Gastroesophageal sphincter (tissue), 4 donors: ENCODE measurements around the gene AKAP10. TPM values are rescaled to one million over a fixed set of nuclear protein-coding genes. Genes with fewer than 3 reads are reported as not detected.

Experiments used
- ATAC-seq: fragments of 150-250 bp; one replicate; pipeline ENCODE4 v1.9.1; 2016; ENCODE audit warnings: mild to moderate bottlenecking, moderate library complexity
- H3K27ac ChIP-seq, 4 donors: fragments of 200-600 bp; sonication (generic) in 3 of 4; 1 replicate in 3 of 4; 2 replicates in 1 of 4; pipeline ENCODE4 v1.5.1; 2016 to 2019
- H3K27me3 ChIP-seq: fragments of 200-600 bp; sonication (generic); one replicate; pipeline ENCODE4 v1.5.1; 2019
- H3K36me3 ChIP-seq, 2 donors: fragments of 200-600 bp; sonication (generic); one replicate each; pipeline ENCODE4 v1.5.1; 2019; ENCODE audit warnings: control low read depth in 1 of 2
- H3K4me1 ChIP-seq, 3 donors: fragments of 200-600 bp; sonication (generic); 1 replicate in 2 of 3; 2 replicates in 1 of 3; pipeline ENCODE4 v1.5.1; 2016 to 2019; ENCODE audit warnings: control low read depth in 2 of 3
- H3K4me3 ChIP-seq, 2 donors: fragments of 200-600 bp; sonication (generic); one replicate each; pipeline ENCODE4 v1.5.1; 2019; ENCODE audit warnings: mild to moderate bottlenecking in 1 of 2, moderate library complexity in 1 of 2
- H3K9me3 ChIP-seq, 3 donors: fragments of 200-600 bp; sonication (generic); one replicate each; pipeline ENCODE4 v1.5.1; 2017 to 2019; ENCODE audit warnings: control low read depth in 2 of 3
- EP300 ChIP-seq: sonication (generic); formaldehyde crosslinking; IDR thresholded peaks from one replicate; pipeline ENCODE4 v1.6.1; 2017; ENCODE audit warnings: antibody characterized with exemption, mild to moderate bottlenecking
- POLR2A ChIP-seq, 2 donors: fragments of 450-650 bp; IDR thresholded peaks; one replicate each; pipeline ENCODE4 v1.6.1; 2017; ENCODE audit warnings: antibody characterized with exemption in 2 of 2, mild to moderate bottlenecking in 2 of 2, moderate library complexity in 1 of 2
- POLR2AphosphoS5 ChIP-seq: sonication (generic); formaldehyde crosslinking; IDR thresholded peaks from one replicate; pipeline ENCODE4 v1.6.1; 2017; ENCODE audit warnings: antibody characterized with exemption
- WGBS, 2 donors: methylation state at CpG; one replicate each; pipeline ENCODE4 v1.1.5; 2018; ENCODE audit warnings: low coverage in 1 of 2; 5-methylcytosine and 5-hydroxymethylcytosine counted together
- total RNA-seq, 4 donors: library from RNA; depleted of rRNA; stranded (reverse); fragments of >200 nt; gene quantifications; one replicate each; pipeline ENCODE4 v1.1.0, GENCODE V29; 2016
- TF ChIP-seq, protein P1 (sequence below), 4 experiments: fragments of 200-600 bp in 2 of 4; fragments of 450-650 bp in 2 of 4; sonication (generic) in 1 of 4; IDR thresholded peaks; one replicate each; pipeline ENCODE4 v1.5.1; 2017 to 2019; ENCODE audit warnings: antibody characterized with exemption in 4 of 4, mild to moderate bottlenecking in 2 of 4, moderate library complexity in 2 of 4

Gene AKAP10
- total RNA-seq, 4 donors from 2014 or later, result 22.6 to 46.4 (median 24.4) TPM

DNA sequence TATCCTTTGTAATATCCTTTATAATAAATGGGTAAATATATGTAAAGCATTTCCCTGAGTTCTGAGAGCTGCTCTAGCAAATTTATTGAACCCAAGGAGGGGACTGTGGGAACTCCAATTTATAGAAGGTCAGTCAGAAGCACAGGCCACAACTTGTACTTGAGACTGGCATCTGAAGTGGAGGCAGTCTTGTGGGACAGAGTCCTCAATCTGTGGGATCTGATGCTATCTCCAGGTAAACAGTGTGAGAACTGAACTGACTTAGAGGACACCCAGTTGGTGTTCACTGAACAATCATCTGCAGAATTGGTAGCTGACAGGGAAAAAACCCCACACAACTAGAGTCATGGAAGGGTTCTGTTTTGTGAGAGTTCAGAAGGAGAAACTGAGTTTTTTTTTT lies 34.0 kb downstream of the AKAP10 start:
- Histone ChIP-seq H3K27me3 (no peaks in the 10 kb centered on the region), H3K4me1 (peaks cover 6 to 50% (median 9%) of the 10 kb centered on the region in 3 donors), H3K4me3 (no peak overlapping the region), H3K36me3 (peaks cover 0 to 49% of the 10 kb centered on the region in 2 donors), H3K27ac (no peak overlapping the region), H3K9me3 (no peaks in the 10 kb centered on the region)
- ATAC-seq, result no peak
- TF ChIP-seq, protein P1, sequence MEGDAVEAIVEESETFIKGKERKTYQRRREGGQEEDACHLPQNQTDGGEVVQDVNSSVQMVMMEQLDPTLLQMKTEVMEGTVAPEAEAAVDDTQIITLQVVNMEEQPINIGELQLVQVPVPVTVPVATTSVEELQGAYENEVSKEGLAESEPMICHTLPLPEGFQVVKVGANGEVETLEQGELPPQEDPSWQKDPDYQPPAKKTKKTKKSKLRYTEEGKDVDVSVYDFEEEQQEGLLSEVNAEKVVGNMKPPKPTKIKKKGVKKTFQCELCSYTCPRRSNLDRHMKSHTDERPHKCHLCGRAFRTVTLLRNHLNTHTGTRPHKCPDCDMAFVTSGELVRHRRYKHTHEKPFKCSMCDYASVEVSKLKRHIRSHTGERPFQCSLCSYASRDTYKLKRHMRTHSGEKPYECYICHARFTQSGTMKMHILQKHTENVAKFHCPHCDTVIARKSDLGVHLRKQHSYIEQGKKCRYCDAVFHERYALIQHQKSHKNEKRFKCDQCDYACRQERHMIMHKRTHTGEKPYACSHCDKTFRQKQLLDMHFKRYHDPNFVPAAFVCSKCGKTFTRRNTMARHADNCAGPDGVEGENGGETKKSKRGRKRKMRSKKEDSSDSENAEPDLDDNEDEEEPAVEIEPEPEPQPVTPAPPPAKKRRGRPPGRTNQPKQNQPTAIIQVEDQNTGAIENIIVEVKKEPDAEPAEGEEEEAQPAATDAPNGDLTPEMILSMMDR (IDR thresholded peaks at IDR 0.05), result no peak
- TF ChIP-seq EP300, result no peak
- no peak for TF ChIP-seq POLR2AphosphoS5

DNA sequence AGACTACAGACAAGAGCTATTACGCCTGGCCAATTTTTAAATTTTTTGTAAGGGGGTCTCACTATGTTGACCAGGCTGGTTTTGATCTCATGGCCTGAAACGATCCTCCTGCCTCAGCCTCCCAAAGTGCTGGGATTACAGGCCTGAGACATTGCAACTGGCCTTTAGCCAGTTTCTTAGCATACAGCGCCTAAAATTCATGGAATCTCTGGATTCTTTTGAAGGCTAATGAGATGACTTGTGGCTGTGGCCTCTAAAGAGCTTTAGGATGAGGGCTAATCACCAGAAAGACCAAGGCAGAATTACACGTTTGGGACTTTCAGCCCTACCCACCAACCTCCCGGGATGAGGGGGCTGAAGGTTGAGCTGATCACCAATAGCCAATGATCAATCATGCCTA lies 34.6 kb downstream of the AKAP10 start:
- ATAC-seq, result no peak
- H3K27me3 ChIP-seq, result no peaks in the 10 kb centered on the region
- no peaks in the 10 kb centered on the region for H3K9me3 ChIP-seq
- no peak overlapping the region for H3K4me3 ChIP-seq
- H3K36me3 ChIP-seq, result peaks cover 0 to 55% of the 10 kb centered on the region in 2 donors
- WGBS, 2 donors, result 88 to 100% methylated on average over 1 to 4 of the region's 5 CpGs
- no peak overlapping the region for H3K27ac ChIP-seq
- TF ChIP-seq POLR2A (IDR thresholded peaks at IDR 0.05), result no peak
- no peak for TF ChIP-seq EP300
- TF ChIP-seq, protein P1 (IDR thresholded peaks at IDR 0.05), result no peak
- no peak for TF ChIP-seq POLR2AphosphoS5
- peaks cover 0 to 50% (median 9%) of the 10 kb centered on the region in 3 donors for H3K4me1 ChIP-seq

DNA sequence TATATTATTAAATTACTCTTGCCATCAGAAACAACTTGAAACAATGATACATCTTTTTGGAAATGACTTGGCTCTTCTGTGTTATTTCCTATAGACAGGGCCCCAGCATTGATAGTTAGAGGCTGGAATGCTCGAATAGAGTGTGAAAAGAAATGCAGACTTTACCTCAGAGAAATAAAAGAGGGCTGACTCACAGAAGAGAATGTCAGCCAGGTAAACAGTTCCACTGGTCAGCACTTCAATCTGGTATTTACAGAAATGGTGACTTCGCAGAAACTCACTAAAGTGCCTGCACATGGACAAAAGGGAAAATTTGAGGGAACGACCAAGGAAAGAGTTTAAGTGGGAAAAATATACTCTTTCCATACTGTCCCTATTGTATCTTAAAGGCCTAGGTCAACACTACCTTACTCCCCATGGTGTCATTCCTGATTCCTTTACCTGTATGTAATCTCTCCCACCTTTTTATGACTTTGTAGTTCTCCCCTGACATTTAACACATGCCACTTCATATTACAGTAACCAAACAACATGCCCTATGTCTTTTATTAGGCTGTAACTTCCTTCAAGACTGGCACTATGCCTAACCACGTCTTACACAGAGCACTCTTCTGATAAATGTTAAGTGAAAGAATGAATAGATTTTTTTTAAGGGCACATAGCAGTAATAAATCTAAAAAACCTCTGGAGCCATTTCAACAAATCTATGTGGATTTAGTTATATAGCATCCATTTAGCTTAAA lies 36.7 kb downstream of the AKAP10 start:
- TF ChIP-seq POLR2A (IDR thresholded peaks at IDR 0.05) (no peak), EP300 (no peak), POLR2AphosphoS5 (no peak)
- TF ChIP-seq, protein P1 (IDR thresholded peaks at IDR 0.05), result no peak
- no peak for ATAC-seq
- no peak overlapping the region for H3K4me3 ChIP-seq
- H3K27ac ChIP-seq, result no peak overlapping the region
- H3K9me3 ChIP-seq, result no peaks in the 10 kb centered on the region
- H3K27me3 ChIP-seq, result no peaks in the 10 kb centered on the region
- WGBS, 2 donors, result 47 to 62% methylated on average over 4 of the region's 4 CpGs
- H3K4me1 ChIP-seq, result peaks cover 0 to 55% (median 9%) of the 10 kb centered on the region in 3 donors
- peaks cover 0 to 56% of the 10 kb centered on the region in 2 donors for H3K36me3 ChIP-seq

DNA sequence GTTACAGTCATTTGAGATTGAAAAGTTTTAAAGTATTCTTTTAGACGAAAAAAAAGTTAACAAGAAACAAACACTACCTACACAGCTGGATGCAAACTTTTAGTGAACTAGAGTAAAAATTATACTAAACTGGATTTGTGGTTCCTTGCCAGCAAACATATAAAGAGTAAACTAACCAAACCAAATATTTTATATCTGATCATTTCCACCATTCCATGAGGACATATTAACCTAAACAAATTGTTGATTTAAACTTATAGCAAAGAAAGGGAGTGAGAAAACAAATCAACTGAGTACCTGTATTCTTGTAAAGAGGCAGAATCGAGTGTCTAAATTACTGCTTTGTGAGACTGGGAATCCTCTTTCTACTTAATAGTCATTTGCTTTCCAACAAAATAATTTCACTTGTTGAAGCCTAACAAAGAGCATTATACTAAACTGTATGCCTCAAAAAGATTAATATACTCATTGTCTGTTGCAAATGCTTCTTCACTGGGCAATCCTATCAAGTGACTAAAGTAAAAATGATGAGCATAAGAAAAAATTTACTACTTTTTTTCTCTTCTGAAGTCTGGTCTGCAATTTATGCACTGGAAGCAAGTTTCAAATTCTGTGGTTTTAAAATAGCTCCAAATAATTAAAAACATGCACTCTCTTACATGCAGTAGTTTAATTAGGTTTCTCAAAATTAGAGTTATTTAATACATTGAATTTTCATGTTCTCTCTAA lies 37.5 kb downstream of the AKAP10 start:
- TF ChIP-seq EP300 (no peak), POLR2AphosphoS5 (no peak), POLR2A (IDR thresholded peaks at IDR 0.05) (no peak)
- TF ChIP-seq, protein P1 (IDR thresholded peaks at IDR 0.05), result no peak
- Histone ChIP-seq H3K9me3 (no peaks in the 10 kb centered on the region), H3K4me3 (no peak overlapping the region), H3K4me1 (peaks cover 0 to 50% (median 9%) of the 10 kb centered on the region in 3 donors), H3K27me3 (no peaks in the 10 kb centered on the region), H3K36me3 (peaks cover 0 to 58% of the 10 kb centered on the region in 2 donors), H3K27ac (no peak overlapping the region)
- ATAC-seq, result no peak
- 67 to 83% methylated on average over 2 of the region's 2 CpGs for WGBS, 2 donors

DNA sequence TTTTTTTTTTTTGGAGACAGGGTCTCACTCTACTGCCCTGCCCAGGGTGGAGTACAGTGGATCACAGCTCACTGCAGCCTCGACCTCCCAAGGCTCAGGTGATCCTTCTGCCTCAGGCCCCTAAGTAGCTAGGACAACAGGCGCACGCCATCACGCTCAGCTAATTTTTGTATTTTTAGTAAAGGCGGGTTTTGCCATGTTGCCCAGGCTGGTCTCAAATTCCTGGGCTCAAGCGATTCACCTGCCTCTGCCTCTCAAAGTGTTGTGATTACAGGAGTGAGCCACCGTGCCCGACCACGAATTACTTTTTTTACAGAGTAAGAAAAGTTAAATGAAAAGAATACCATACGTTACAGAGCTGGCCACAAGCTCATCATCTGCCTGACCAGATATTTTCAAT lies 38.9 kb downstream of the AKAP10 start:
- Histone ChIP-seq H3K9me3 (no peaks in the 10 kb centered on the region), H3K36me3 (peaks cover 0 to 59% of the 10 kb centered on the region in 2 donors)
- WGBS, 2 donors, result 82 to 97% methylated on average over 2 to 10 of the region's 10 CpGs

More for the DNA sequence above, 38.9 kb downstream of the AKAP10 start:
- Histone ChIP-seq H3K4me1 (peaks cover 0 to 50% (median 9%) of the 10 kb centered on the region in 3 donors), H3K27me3 (no peaks in the 10 kb centered on the region), H3K27ac (no peak overlapping the region), H3K4me3 (no peak overlapping the region)
- no peak for ATAC-seq
- TF ChIP-seq POLR2AphosphoS5, result no peak
- TF ChIP-seq POLR2A (IDR thresholded peaks at IDR 0.05), result no peak
